Keratinocyte (primary cell): Measurements from ENCODE around the gene ZBTB11. TPM values are rescaled to one million over a fixed set of nuclear protein-coding genes. Genes with fewer than 3 reads are reported as not detected.

Experiments
- DNase-seq: peaks from one replicate; pipeline ENCODE4 v3.0.0-alpha.2; 2011; ENCODE audit warnings: low read depth, missing footprints, low spot score
- FAIRE-seq: peaks from 2 replicates; lab custom pipeline; 2011; peaks lifted over from hg19 to GRCh38; lab: Jason Lieb, UNC
- H2AFZ ChIP-seq: 2 replicates; pipeline ENCODE4 v1.6.0; 2012; ENCODE audit warnings: low read length, control low read depth, inconsistent platforms; ENCODE audit not compliant: control insufficient read depth
- H3K27ac ChIP-seq: 2 replicates; pipeline ENCODE4 v1.5.1; 2011; ENCODE audit warnings: low read length; ENCODE audit not compliant: control insufficient read depth, insufficient read depth
- H3K27me3 ChIP-seq: 3 replicates; pipeline ENCODE4 v1.6.0; 2011; ENCODE audit warnings: low read length; ENCODE audit not compliant: control insufficient read depth, insufficient read depth; ENCODE audit errors: extremely low read depth
- H3K36me3 ChIP-seq, 2 experiments: 2 replicates in 1 of 2; 3 replicates in 1 of 2; pipeline ENCODE4 v1.5.1; 2011; ENCODE audit warnings: low read length in 2 of 2, mild to moderate bottlenecking in 1 of 2; ENCODE audit not compliant: control insufficient read depth in 2 of 2, insufficient read depth in 2 of 2; ENCODE audit errors: extremely low read depth in 1 of 2
- H3K4me1 ChIP-seq: 3 replicates; pipeline ENCODE4 v1.5.1; 2011; ENCODE audit warnings: low read length; ENCODE audit not compliant: control insufficient read depth, insufficient read depth; ENCODE audit errors: extremely low read depth
- H3K4me2 ChIP-seq: 3 replicates; pipeline ENCODE4 v1.6.0; 2011; ENCODE audit warnings: low read depth, low read length; ENCODE audit not compliant: control insufficient read depth, insufficient read depth; ENCODE audit errors: extremely low read depth
- H3K4me3 ChIP-seq, 3 experiments: fragments of 200-600 bp in 1 of 3; sonication (generic) in 1 of 3; 2 replicates in 2 of 3; 3 replicates in 1 of 3; pipeline ENCODE4 v1.5.1; 2011 to 2016; ENCODE audit warnings: low read length in 3 of 3, mild to moderate bottlenecking in 3 of 3, control low read depth in 2 of 3, inconsistent platforms in 1 of 3, low read depth in 1 of 3, mixed read lengths in 1 of 3, mixed run types in 1 of 3, moderate library complexity in 1 of 3; ENCODE audit not compliant: control insufficient read depth in 2 of 3, insufficient read depth in 2 of 3; ENCODE audit errors: extremely low read depth in 1 of 3
- H3K79me2 ChIP-seq: 2 replicates; pipeline ENCODE4 v1.6.0; 2012; ENCODE audit warnings: low read length; ENCODE audit not compliant: control insufficient read depth, insufficient read depth
- H3K9ac ChIP-seq: 3 replicates; pipeline ENCODE4 v1.6.0; 2011; ENCODE audit warnings: low read length; ENCODE audit not compliant: control insufficient read depth, insufficient read depth; ENCODE audit errors: extremely low read depth
- H3K9me1 ChIP-seq: 3 replicates; pipeline ENCODE4 v1.6.0; 2011; ENCODE audit warnings: low read length; ENCODE audit not compliant: control insufficient read depth, insufficient read depth; ENCODE audit errors: extremely low read depth
- H3K9me3 ChIP-seq: 2 replicates; pipeline ENCODE4 v1.5.1; 2012; ENCODE audit warnings: low read depth, low read length; ENCODE audit not compliant: control insufficient read depth
- H4K20me1 ChIP-seq: 3 replicates; pipeline ENCODE4 v1.6.0; 2011; ENCODE audit warnings: low read length; ENCODE audit not compliant: control insufficient read depth, insufficient read depth; ENCODE audit errors: extremely low read depth
- CTCF ChIP-seq, 3 experiments: IDR thresholded peaks in 1 of 3; conservative IDR thresholded peaks in 1 of 3; optimal IDR thresholded peaks in 1 of 3; 2 replicates in 2 of 3; 3 replicates in 1 of 3; pipeline versions ENCODE3 to v1.5.1; 2011; ENCODE audit warnings: low read length in 3 of 3, mild to moderate bottlenecking in 3 of 3, moderate library complexity in 2 of 3, control low read depth in 1 of 3, inconsistent platforms in 1 of 3; ENCODE audit not compliant: insufficient read depth in 2 of 3; ENCODE audit errors: extremely low read depth in 1 of 3
- EZH2 ChIP-seq: IDR thresholded peaks from one replicate; pipeline ENCODE4 v1.6.1; 2012; ENCODE audit warnings: inconsistent platforms, mild to moderate bottlenecking, low read length, moderate library complexity
- dilution Hi-C: fragments of 300-500 bp; cut with MboI; formaldehyde crosslinking; loops from one replicate; pipeline ENCODE4 v1.7.0; 2020; ENCODE audit warnings: low sequenced_read_pairs; ENCODE audit not compliant: extremely low pct_ligation_motif_present
- polyA plus RNA-seq, 5 experiments: library from polyadenylated mRNA; depleted of rRNA in 3 of 5; stranded (reverse) in 3 of 5; stranded (forward) in 1 of 5; unstranded in 1 of 5; fragments of >200 nt; gene quantifications; 1 replicate in 1 of 5; 2 replicates in 3 of 5; 3 replicates in 1 of 5; pipeline versions ENCODE4 v1.2.1 to v1.2.3, GENCODE V29; 2011 to 2012; ENCODE audit warnings: missing spikeins in 2 of 5, low read depth in 1 of 5, low replicate concordance in 1 of 5

ZBTB11 gene
- polyA plus RNA-seq, 1 donor (not counting 4 experiments of a cell fraction or from before 2014, with no cell fraction given) = 19.7 TPM

GRCh38 chr3:101619734-101620133, 57.2 kb downstream of the ZBTB11 start:
- H3K9ac ChIP-seq = no peak overlapping the region
- DNase-seq (no peak), FAIRE-seq (no peak)
- H3K9me1 ChIP-seq = no peaks in the 10 kb centered on the region
- TF ChIP-seq CTCF (optimal IDR thresholded peaks at IDR 0.05 in 1 of 3, IDR thresholded peaks at IDR 0.05 in 1 of 3, conservative IDR thresholded peaks at IDR 0.05 in 1 of 3; ENCODE audit: extremely low read depth in 1 of 3, insufficient read depth in 2 of 3, low read length in 3 of 3) (no peak), EZH2 (no peak)
- dilution Hi-C loops = no loop called here
- no peaks in the 10 kb centered on the region for H3K27me3 ChIP-seq
- H3K36me3 ChIP-seq = no peaks in the 10 kb centered on the region
- H3K79me2 ChIP-seq = no peaks in the 10 kb centered on the region
- H2AFZ ChIP-seq = no peak overlapping the region
- H3K27ac ChIP-seq = no peak overlapping the region
- no peak overlapping the region for H3K4me2 ChIP-seq
- H3K4me3 ChIP-seq = no peak overlapping the region
- no peaks in the 10 kb centered on the region for H3K4me1 ChIP-seq
- H4K20me1 ChIP-seq = no peaks in the 10 kb centered on the region
- H3K9me3 ChIP-seq = no peaks in the 10 kb centered on the region

GRCh38 chr3:101618726-101619125, 58.2 kb downstream of the ZBTB11 start:
- no peak overlapping the region for H3K4me2 ChIP-seq
- no peak overlapping the region for H2AFZ ChIP-seq
- no peak overlapping the region for H3K27ac ChIP-seq
- TF ChIP-seq EZH2 (no peak), CTCF (optimal IDR thresholded peaks at IDR 0.05 in 1 of 3, IDR thresholded peaks at IDR 0.05 in 1 of 3, conservative IDR thresholded peaks at IDR 0.05 in 1 of 3; ENCODE audit: extremely low read depth in 1 of 3, insufficient read depth in 2 of 3, low read length in 3 of 3) (no peak)
- no peaks in the 10 kb centered on the region for H3K4me1 ChIP-seq
- no peak overlapping the region for H3K4me3 ChIP-seq
- no peaks in the 10 kb centered on the region for H3K9me1 ChIP-seq
- no peaks in the 10 kb centered on the region for H3K36me3 ChIP-seq
- DNase-seq = no peak
- H3K9ac ChIP-seq = no peak overlapping the region
- no peaks in the 10 kb centered on the region for H3K27me3 ChIP-seq
- no peaks in the 10 kb centered on the region for H3K9me3 ChIP-seq
- no peak for FAIRE-seq
- no peaks in the 10 kb centered on the region for H3K79me2 ChIP-seq
- dilution Hi-C loops = no loop called here
- no peaks in the 10 kb centered on the region for H4K20me1 ChIP-seq
